ENCODE results near the gene RAD18. TPM values are rescaled to one million over a fixed set of nuclear protein-coding genes. Genes with fewer than 3 reads are reported as not detected.

RAD18 gene
- total RNA-seq, 1 donor from 2014 or later: 22.1 TPM

DNA sequence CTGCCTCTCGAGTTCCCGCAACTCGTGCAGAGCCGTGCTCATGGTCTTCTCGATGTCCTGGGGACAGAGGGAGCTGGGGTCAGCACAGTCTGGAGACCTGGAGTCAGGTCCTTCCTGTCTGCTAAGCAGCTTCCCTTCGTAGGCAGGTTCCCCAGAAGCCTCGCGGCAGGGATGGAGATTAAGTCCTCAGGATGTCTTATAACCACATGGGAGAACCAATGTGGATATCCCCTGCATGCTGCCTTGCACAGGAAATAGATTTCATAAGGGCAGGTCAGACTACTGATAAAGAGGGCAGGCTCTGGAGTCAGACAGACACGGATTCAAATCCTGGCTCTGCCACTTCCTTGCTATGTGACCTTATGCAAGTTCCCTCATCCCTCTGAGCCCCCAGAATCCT lies 22.6 kb upstream of the RAD18 start:
- Histone ChIP-seq H2AFZ (replicated peaks) (no peak overlapping the region), H3F3A (ENCODE audit: low read depth) (peaks cover 7% of the 10 kb centered on the region), H3K4me3 (no peak overlapping the region), H3K27me3 (no peaks in the 10 kb centered on the region), H3K4me1 (no peaks in the 10 kb centered on the region), H3K9me3 (ENCODE audit: low read depth) (no peaks in the 10 kb centered on the region), H3K4me2 (no peak overlapping the region), H3K9ac (no peak overlapping the region), H4K20me1 (ENCODE audit: low read depth) (no peaks in the 10 kb centered on the region), H3K27ac (no peak overlapping the region), H3K79me2 (ENCODE audit: low read depth) (no peaks in the 10 kb centered on the region), H3K36me3 (no peaks in the 10 kb centered on the region)
- TF ChIP-seq, protein P1, sequence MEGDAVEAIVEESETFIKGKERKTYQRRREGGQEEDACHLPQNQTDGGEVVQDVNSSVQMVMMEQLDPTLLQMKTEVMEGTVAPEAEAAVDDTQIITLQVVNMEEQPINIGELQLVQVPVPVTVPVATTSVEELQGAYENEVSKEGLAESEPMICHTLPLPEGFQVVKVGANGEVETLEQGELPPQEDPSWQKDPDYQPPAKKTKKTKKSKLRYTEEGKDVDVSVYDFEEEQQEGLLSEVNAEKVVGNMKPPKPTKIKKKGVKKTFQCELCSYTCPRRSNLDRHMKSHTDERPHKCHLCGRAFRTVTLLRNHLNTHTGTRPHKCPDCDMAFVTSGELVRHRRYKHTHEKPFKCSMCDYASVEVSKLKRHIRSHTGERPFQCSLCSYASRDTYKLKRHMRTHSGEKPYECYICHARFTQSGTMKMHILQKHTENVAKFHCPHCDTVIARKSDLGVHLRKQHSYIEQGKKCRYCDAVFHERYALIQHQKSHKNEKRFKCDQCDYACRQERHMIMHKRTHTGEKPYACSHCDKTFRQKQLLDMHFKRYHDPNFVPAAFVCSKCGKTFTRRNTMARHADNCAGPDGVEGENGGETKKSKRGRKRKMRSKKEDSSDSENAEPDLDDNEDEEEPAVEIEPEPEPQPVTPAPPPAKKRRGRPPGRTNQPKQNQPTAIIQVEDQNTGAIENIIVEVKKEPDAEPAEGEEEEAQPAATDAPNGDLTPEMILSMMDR (IDR thresholded peaks at IDR 0.05): no peak
- no peak for TF ChIP-seq EZH2phosphoT487 (IDR thresholded peaks at IDR 0.05)
- TF ChIP-seq EZH2 (IDR thresholded peaks at IDR 0.05): no peak
- Mint-ChIP-seq H3K4me3 (no peak overlapping the region), H3K9me3 (peaks cover under 1% of the 10 kb centered on the region), H3K36me3 (peaks cover 6% of the 10 kb centered on the region), H3K27me3 (ENCODE audit: insufficient read depth, low read depth) (peaks cover 7% of the 10 kb centered on the region), H3K27ac (no peak overlapping the region), H3K4me1 (peaks cover 28% of the 10 kb centered on the region)
- no peak for DNase-seq (ENCODE audit: low spot score)

DNA sequence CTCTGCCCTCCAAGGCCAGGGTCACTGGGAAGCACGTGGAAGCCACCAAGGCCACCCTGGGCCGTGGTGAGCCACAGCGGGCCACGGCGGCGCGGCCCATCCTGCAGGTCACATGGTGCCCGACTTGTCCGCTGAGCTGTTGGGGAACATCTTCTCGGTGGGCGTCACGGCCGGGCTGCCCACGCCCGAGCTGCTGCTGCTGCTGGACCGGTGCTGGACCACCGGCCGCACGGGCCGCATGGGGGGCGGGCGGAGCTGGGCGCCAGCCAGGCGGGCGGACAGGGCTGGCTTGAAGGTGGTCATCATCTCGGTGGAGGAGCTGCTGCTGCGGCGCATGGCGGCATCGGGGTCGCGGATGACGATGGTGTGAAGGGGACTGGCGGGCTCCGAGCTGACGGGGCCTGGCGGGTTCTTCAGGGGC lies 22.1 kb upstream of the RAD18 start:
- Histone ChIP-seq H3K9me3 (ENCODE audit: low read depth) (no peaks in the 10 kb centered on the region), H4K20me1 (ENCODE audit: low read depth) (no peaks in the 10 kb centered on the region), H3K4me1 (no peaks in the 10 kb centered on the region), H3K9ac (no peak overlapping the region), H3K27ac (no peak overlapping the region), H2AFZ (replicated peaks) (no peak overlapping the region), H3F3A (ENCODE audit: low read depth) (peaks cover 7% of the 10 kb centered on the region), H3K36me3 (no peaks in the 10 kb centered on the region), H3K4me2 (no peak overlapping the region), H3K4me3 (no peak overlapping the region), H3K79me2 (ENCODE audit: low read depth) (no peaks in the 10 kb centered on the region), H3K27me3 (no peaks in the 10 kb centered on the region)
- peaks cover 6% of the 10 kb centered on the region for H3K36me3 Mint-ChIP-seq
- peaks cover 4% of the 10 kb centered on the region for H3K9me3 Mint-ChIP-seq
- no peak for TF ChIP-seq EZH2phosphoT487 (IDR thresholded peaks at IDR 0.05)
- TF ChIP-seq EZH2 (IDR thresholded peaks at IDR 0.05): no peak
- no peak for DNase-seq (ENCODE audit: low spot score)
- no peak overlapping the region for H3K27ac Mint-ChIP-seq
- H3K4me1 Mint-ChIP-seq: peaks cover 33% of the 10 kb centered on the region
- peaks cover 7% of the 10 kb centered on the region for H3K27me3 Mint-ChIP-seq (ENCODE audit: insufficient read depth, low read depth)
- no peak overlapping the region for H3K4me3 Mint-ChIP-seq

DNA sequence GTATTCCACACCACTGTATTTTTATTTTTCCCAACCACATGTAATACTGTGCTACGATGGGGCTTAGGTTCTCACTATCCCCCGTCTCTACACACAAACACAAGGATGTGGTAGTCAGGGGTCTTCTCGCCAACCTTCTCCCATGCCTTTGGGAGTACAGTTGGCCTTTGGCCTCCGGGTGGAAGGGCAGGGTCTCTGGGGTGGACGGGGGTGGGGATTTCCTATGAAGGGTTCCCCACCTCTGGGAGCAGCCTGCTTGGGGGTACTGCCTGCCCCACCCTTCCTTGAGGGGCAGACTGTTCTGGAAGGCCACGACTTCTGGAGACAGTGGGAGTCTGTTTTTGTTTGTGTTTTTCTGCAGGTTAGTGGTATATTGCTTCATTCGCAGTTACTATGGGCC lies 21.3 kb upstream of the RAD18 start:
- Mint-ChIP-seq H3K4me1 (peaks cover 31% of the 10 kb centered on the region), H3K27me3 (ENCODE audit: insufficient read depth, low read depth) (peaks cover 7% of the 10 kb centered on the region), H3K9me3 (peaks cover 6% of the 10 kb centered on the region), H3K27ac (no peak overlapping the region), H3K36me3 (peaks cover 2% of the 10 kb centered on the region), H3K4me3 (no peak overlapping the region)
- H3K4me3 ChIP-seq: no peak overlapping the region
- no peaks in the 10 kb centered on the region for H3K36me3 ChIP-seq
- H3K4me2 ChIP-seq: no peak overlapping the region
- H3K27ac ChIP-seq: no peak overlapping the region
- no peaks in the 10 kb centered on the region for H3K27me3 ChIP-seq
- no peaks in the 10 kb centered on the region for H3K79me2 ChIP-seq (ENCODE audit: low read depth)
- H3K4me1 ChIP-seq: no peaks in the 10 kb centered on the region
- no peak for TF ChIP-seq EZH2phosphoT487 (IDR thresholded peaks at IDR 0.05)
- TF ChIP-seq, protein P1 (IDR thresholded peaks at IDR 0.05): no peak
- TF ChIP-seq EZH2 (IDR thresholded peaks at IDR 0.05): no peak
- no peak for DNase-seq (ENCODE audit: low spot score)
- no peak overlapping the region for H3K9ac ChIP-seq
- H3F3A ChIP-seq (ENCODE audit: low read depth): peaks cover 7% of the 10 kb centered on the region
- H3K9me3 ChIP-seq (ENCODE audit: low read depth): no peaks in the 10 kb centered on the region
- no peaks in the 10 kb centered on the region for H4K20me1 ChIP-seq (ENCODE audit: low read depth)
- no peak overlapping the region for H2AFZ ChIP-seq (replicated peaks)

DNA sequence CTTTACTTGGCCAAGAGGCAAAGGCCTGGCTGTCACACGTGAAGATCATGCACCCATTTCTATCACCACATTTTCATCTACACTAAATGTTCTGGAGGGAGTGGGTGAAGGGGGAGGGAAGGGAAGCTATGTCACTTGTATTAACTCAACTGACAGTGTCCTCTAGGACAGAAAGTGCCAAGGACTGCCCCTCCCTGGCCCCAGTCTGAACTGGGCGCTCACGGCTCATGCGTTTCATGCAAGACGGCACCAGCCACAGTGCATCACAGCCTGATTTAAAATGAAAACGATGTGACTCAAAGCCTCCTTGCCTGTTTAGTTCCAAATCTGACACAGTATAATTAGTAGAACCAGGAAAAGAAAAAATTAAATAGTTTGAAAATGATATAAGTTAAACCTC lies 20.8 kb upstream of the RAD18 start:
- Histone ChIP-seq H3K9ac (no peak overlapping the region), H3K79me2 (ENCODE audit: low read depth) (no peaks in the 10 kb centered on the region), H4K20me1 (ENCODE audit: low read depth) (no peaks in the 10 kb centered on the region), H3K4me2 (no peak overlapping the region), H3F3A (ENCODE audit: low read depth) (peaks cover 6% of the 10 kb centered on the region), H3K9me3 (ENCODE audit: low read depth) (no peaks in the 10 kb centered on the region), H2AFZ (replicated peaks) (no peak overlapping the region), H3K4me3 (no peak overlapping the region), H3K27me3 (no peaks in the 10 kb centered on the region), H3K36me3 (no peaks in the 10 kb centered on the region), H3K4me1 (no peaks in the 10 kb centered on the region), H3K27ac (no peak overlapping the region)
- TF ChIP-seq, protein P1 (IDR thresholded peaks at IDR 0.05): no peak
- TF ChIP-seq EZH2phosphoT487 (IDR thresholded peaks at IDR 0.05) (no peak), EZH2 (IDR thresholded peaks at IDR 0.05) (no peak)
- H3K4me1 Mint-ChIP-seq: peaks cover 28% of the 10 kb centered on the region
- no peak for DNase-seq (ENCODE audit: low spot score)
- H3K27ac Mint-ChIP-seq: no peak overlapping the region
- peaks cover 2% of the 10 kb centered on the region for H3K36me3 Mint-ChIP-seq
- no peak overlapping the region for H3K4me3 Mint-ChIP-seq
- peaks cover 10% of the 10 kb centered on the region for H3K27me3 Mint-ChIP-seq (ENCODE audit: insufficient read depth, low read depth)
- peaks cover 9% of the 10 kb centered on the region for H3K9me3 Mint-ChIP-seq

Data from neural progenitor cell (in vitro differentiated cells).